ENCODE results near the gene TWNK.

DNA sequence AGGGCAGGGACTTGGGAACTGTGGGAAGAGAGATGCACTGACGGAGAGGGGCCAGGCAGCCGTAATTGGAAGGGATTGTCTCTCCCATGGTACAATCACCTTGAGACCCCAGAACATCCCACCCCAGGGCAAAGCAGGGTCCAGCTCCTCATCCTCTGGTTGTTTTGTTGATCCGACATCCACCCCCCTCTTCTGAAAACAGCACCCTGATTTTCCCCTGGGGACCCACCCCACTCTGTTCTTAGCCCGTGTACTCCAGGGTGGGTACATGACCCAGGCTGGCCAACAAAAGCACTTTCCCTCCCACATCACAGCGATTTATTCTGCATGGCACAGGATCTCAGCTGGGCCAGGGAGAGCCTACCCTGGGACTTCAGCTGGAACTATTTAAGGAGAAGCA, 29.5 kb downstream of the TWNK start:
- TF ChIP-seq CTCF (IDR thresholded peaks at IDR 0.05) = no peak
- TF ChIP-seq POLR2A (IDR thresholded peaks at IDR 0.05) = no peak
